HG02588 (cell line): ENCODE data around the gene TMA16.

Experiments
- ATAC-seq: cut with Tn5 transposase; IDR thresholded peaks from one replicate; pipeline ENCODE4 v1.9.1; 2021; ENCODE audit warnings: mild to moderate bottlenecking, moderate library complexity; ENCODE audit not compliant: unreplicated experiment

Gene TMA16

DNA sequence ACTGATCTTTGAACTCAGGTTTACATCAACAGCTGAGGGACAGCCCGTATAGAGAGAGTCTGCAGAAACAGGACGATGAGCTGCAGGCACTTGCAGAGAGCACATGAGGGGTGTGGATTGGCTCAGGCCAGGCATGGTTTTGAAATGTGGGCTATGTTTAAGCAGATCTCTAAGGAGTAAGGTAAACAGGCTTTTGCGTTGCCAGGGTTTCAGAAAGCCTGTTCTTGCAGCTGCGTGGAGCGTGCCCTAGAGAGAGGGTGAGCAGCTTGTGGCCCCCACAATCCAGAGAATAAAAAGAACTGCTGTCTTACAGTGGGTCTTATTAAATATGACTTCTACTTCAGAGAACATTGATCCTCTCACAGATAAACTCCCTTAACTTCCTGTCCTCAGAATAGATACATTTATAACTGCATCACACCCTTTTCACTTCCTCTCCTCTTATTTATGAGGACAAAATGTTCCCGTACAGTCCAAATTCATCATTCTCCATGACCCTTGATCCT, 64.1 kb downstream of the TMA16 start:
- ATAC-seq = peak; percentile 45

GRCh38 chr4:163562496-163562895, 68.0 kb downstream of the TMA16 start:
- ATAC-seq = peak; percentile 71

GRCh38 chr4:163563592-163563991, 69.1 kb downstream of the TMA16 start:
- ATAC-seq = no peak

GRCh38 chr4:163564221-163564720, 69.8 kb downstream of the TMA16 start:
- ATAC-seq = no peak

DNA sequence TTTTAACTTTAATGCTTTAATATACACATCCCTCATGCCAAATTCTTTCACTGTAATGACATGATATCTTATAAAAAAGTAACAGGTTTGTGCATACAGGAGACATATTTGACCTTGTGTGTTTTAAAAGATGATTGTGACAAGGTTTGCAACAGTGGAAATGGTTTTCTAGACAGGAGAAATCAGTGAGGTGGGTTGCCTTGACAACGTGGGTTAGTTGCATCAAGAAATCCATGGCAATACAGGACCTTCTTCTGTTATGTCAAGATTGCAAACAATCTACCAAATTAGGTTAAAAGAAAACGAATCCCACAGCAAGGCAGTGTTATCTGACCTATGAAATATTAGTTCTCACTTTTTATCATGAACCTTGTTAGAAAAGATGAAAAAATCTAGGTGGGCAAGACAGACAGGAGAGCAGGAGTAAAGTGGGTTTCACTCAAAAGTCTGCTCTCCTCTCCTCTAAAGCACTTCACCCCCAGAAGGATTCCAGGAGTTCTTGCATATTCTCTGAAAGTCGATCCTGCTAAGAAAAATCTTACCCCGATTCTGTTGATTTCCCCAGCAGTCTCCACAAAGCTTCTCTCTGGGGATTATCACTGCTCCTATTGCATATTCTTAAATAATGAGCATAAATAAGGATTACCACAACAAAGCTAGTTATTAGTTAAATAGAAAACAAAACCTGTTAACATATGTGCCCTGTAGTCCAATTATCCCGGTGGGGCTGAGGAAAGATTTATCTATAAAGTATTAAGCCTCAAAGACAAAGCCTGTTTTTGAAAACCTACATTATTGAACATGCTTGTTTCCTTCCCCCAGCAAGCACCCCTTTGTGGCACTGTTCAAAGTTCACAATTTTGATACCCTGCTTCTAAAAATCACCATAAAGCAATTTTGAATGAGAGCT, 71.0 kb downstream of the TMA16 start:
- ATAC-seq = no peak

DNA sequence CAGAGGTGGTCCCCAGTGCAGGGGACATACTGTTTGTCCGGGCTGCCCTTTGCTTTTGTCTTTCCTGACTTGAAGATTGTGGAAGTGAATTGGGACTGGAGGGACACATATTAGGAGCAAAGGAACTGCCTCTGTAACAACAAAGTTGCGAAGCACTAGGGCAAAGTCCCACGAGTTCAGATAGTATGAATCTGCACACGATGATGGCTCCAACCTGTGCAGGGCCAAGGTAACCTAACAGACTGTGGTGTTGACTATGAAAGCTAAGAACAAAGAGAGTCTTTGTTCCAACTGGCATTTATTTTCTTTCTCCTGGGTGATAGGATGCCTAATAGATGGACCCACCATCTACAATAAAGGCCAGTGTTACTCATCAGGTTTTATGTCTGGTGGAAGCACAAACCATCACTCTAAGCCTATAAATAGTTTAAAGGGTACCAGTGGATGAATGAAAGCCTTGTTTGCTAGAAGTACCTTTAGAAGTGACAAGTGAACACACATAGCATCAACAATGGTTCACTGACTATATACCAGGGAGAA, 71.8 kb downstream of the TMA16 start:
- no peak for ATAC-seq

- peak; percentile 66 for ATAC-seq
Observed at GRCh38 chr4:163568843-163569242, 74.4 kb downstream of the TMA16 start.
